PC-9 (cell line): Measurements from ENCODE around the gene CD36. TPM values are rescaled to one million over a fixed set of nuclear protein-coding genes. Genes with fewer than 3 reads are reported as not detected.

Experiments used
- BruUV-seq: library from RNA; stranded (reverse); fragments of 400-500 nt; replicated peaks from 2 replicates; lab custom pipeline; 2021; lab: Mats Ljungman, UMichigan
- CTCF ChIA-PET: fragments of 300-600 bp; sonication (Branson Sonifier 250); formaldehyde crosslinking; loops from one replicate; lab custom pipeline; 2022; ENCODE audit warnings: antibody characterized with exemption; lab: Charles Lee
- POLR2A ChIA-PET: fragments of 300-600 bp; sonication (Branson Sonifier 250); formaldehyde crosslinking; loops from one replicate; lab custom pipeline; 2022; ENCODE audit warnings: antibody characterized with exemption; ENCODE audit not compliant: unreplicated experiment; lab: Charles Lee
- DNase-seq, 2 experiments: peaks; one replicate each; pipeline versions ENCODE4 v3.0.0 to v3.0.0-alpha.2; 2015 to 2022; ENCODE audit warnings: mixed read lengths in 1 of 2
- H2AFZ ChIP-seq: fragments of 200-600 bp; sonication (generic); 2 replicates; pipeline ENCODE4 v1.8.1; 2017; ENCODE audit warnings: antibody characterized with exemption
- H3F3A ChIP-seq: fragments of 200-600 bp; sonication (generic); 2 replicates; pipeline ENCODE4 v1.8.1; 2017; ENCODE audit warnings: antibody characterized with exemption, mild to moderate bottlenecking, low read depth; ENCODE audit not compliant: insufficient read depth
- H3K27ac ChIP-seq: fragments of 200-600 bp; sonication (generic); 2 replicates; pipeline ENCODE4 v1.6.1; 2016; ENCODE audit warnings: mixed run types
- H3K27me3 ChIP-seq: fragments of 200-600 bp; sonication (generic); 2 replicates; pipeline ENCODE4 v1.6.1; 2016; ENCODE audit warnings: low read depth, mixed run types; ENCODE audit not compliant: insufficient read depth
- H3K36me3 ChIP-seq: fragments of 200-600 bp; sonication (generic); 2 replicates; pipeline ENCODE4 v1.6.1; 2016; ENCODE audit warnings: low read depth, mixed run types
- H3K4me1 ChIP-seq: fragments of 200-600 bp; sonication (generic); replicated peaks from 2 replicates; pipeline ENCODE4 v1.6.1; 2016; ENCODE audit warnings: mixed run types; ENCODE audit not compliant: insufficient read depth
- H3K4me2 ChIP-seq: fragments of 200-600 bp; sonication (generic); 2 replicates; pipeline ENCODE4 v1.6.1; 2017; ENCODE audit warnings: mixed run types
- H3K4me3 ChIP-seq: fragments of 200-600 bp; sonication (generic); 2 replicates; pipeline ENCODE4 v1.6.1; 2016; ENCODE audit warnings: mixed run types
- H3K79me2 ChIP-seq: fragments of 200-600 bp; sonication (generic); 2 replicates; pipeline ENCODE4 v1.6.1; 2017; ENCODE audit warnings: low read depth, mixed run types
- H3K9me2 ChIP-seq: fragments of 200-600 bp; sonication (generic); 2 replicates; pipeline ENCODE4 v1.8.1; 2017; ENCODE audit warnings: mild to moderate bottlenecking; ENCODE audit not compliant: insufficient read depth
- H3K9me3 ChIP-seq: fragments of 200-600 bp; sonication (generic); 2 replicates; pipeline ENCODE4 v1.8.1; 2016; ENCODE audit warnings: low read depth; ENCODE audit not compliant: insufficient read depth
- H4K20me1 ChIP-seq: fragments of 200-600 bp; sonication (generic); 2 replicates; pipeline ENCODE4 v1.8.1; 2017; ENCODE audit not compliant: insufficient read depth
- CTCF ChIP-seq: fragments of 200-600 bp; sonication (generic); conservative IDR thresholded peaks from 2 replicates; pipeline ENCODE4 v1.6.1; 2017; ENCODE audit warnings: mixed run types, antibody characterized with exemption, mild to moderate bottlenecking, moderate library complexity
- EZH2 ChIP-seq: fragments of 200-600 bp; sonication (generic); IDR thresholded peaks from 2 replicates; pipeline ENCODE4 v1.8.0; 2017; ENCODE audit warnings: antibody characterized with exemption, low read depth
- intact Hi-C: fragments of 100-400 bp; cut with micrococcal nuclease; formaldehyde crosslinking; loops from one replicate; pipeline ENCODE4 v1.10.0; 2022; ENCODE audit not compliant: unreplicated experiment
- total RNA-seq: library from RNA; stranded (reverse); gene quantifications from 2 replicates; pipeline ENCODE4 v1.2.3, GENCODE V29; 2021

Gene CD36
- total RNA-seq, 1 experiment from 2014 or later: 0.28 TPM

GRCh38 chr7:80634505-80634904 lies 3.9 kb upstream of the CD36 start:
- Histone ChIP-seq H3K4me1 (peaks cover 10% of the 10 kb centered on the region; the same call in 1 of the 2 replicates), H3K27me3 (no peaks in the 10 kb centered on the region), H3K36me3 (no peaks in the 10 kb centered on the region), H2AFZ (no peak overlapping the region), H3K4me3 (no peak overlapping the region), H3K9me2 (no peaks in the 10 kb centered on the region), H3K27ac (peak overlapping the region; percentile 16; the same call in 1 of the 2 replicates), H3K79me2 (no peaks in the 10 kb centered on the region), H3K9me3 (no peaks in the 10 kb centered on the region), H3F3A (no peaks in the 10 kb centered on the region), H4K20me1 (no peaks in the 10 kb centered on the region), H3K4me2 (no peak overlapping the region)
- TF ChIP-seq EZH2: no peak
- no peak for TF ChIP-seq CTCF
- ChIA-PET POLR2A (no interaction called here), CTCF (no interaction called here)
- BruUV-seq: no TSS peak
- peak in 1 of 2 experiments; percentile 40 for DNase-seq
- intact Hi-C loops: no loop called here

- Histone ChIP-seq H3K27ac (no peak overlapping the region), H3K9me2 (no peaks in the 10 kb centered on the region), H3K79me2 (no peaks in the 10 kb centered on the region), H3K27me3 (no peaks in the 10 kb centered on the region), H3K4me2 (no peak overlapping the region), H4K20me1 (no peaks in the 10 kb centered on the region), H3K9me3 (no peaks in the 10 kb centered on the region), H3F3A (no peaks in the 10 kb centered on the region), H3K36me3 (no peaks in the 10 kb centered on the region), H3K4me3 (no peak overlapping the region), H3K4me1 (peaks cover 10% of the 10 kb centered on the region; the same call in 1 of the 2 replicates), H2AFZ (no peak overlapping the region; the same call in 1 of the 2 replicates)
- BruUV-seq: no TSS peak
- ChIA-PET CTCF (no interaction called here), POLR2A (no interaction called here)
- TF ChIP-seq EZH2 (no peak), CTCF (no peak)
- intact Hi-C loops: no loop called here
- no peak for DNase-seq
Measured at GRCh38 chr7:80635533-80635932, 2.9 kb upstream of the CD36 start.

GRCh38 chr7:80635998-80636397 lies 2.4 kb upstream of the CD36 start:
- DNase-seq: no peak
- no peaks in the 10 kb centered on the region for H3K9me2 ChIP-seq
- no peak overlapping the region for H3K27ac ChIP-seq
- H3K36me3 ChIP-seq: no peaks in the 10 kb centered on the region
- no peak for TF ChIP-seq CTCF
- TF ChIP-seq EZH2: no peak
- H3K79me2 ChIP-seq: no peaks in the 10 kb centered on the region
- intact Hi-C loops: no loop called here
- H4K20me1 ChIP-seq: no peaks in the 10 kb centered on the region
- H2AFZ ChIP-seq: no peak overlapping the region
- ChIA-PET POLR2A (no interaction called here), CTCF (no interaction called here)
- H3K9me3 ChIP-seq: no peaks in the 10 kb centered on the region
- no TSS peak for BruUV-seq
- H3K4me1 ChIP-seq: peaks cover 10% of the 10 kb centered on the region; the same call in 1 of the 2 replicates
- H3F3A ChIP-seq: no peaks in the 10 kb centered on the region
- H3K4me2 ChIP-seq: no peak overlapping the region
- H3K4me3 ChIP-seq: no peak overlapping the region
- no peaks in the 10 kb centered on the region for H3K27me3 ChIP-seq
